Fibroblast of skin of right quadriceps (primary cell): Measurements from ENCODE around the gene PTCRA.
A peak's percentile ranks its signal among the peaks of the same experiment; 100 is the strongest.
"Not testable (repeated sequence)": the region's sequence is repeated elsewhere in the genome, so short reads cannot be mapped to it uniquely, and the experiment has no call there.

ENCODE experiments used
- DNase-seq: peaks from one replicate; pipeline ENCODE4 v3.0.0-alpha.2; 2013

Gene PTCRA, protein sequence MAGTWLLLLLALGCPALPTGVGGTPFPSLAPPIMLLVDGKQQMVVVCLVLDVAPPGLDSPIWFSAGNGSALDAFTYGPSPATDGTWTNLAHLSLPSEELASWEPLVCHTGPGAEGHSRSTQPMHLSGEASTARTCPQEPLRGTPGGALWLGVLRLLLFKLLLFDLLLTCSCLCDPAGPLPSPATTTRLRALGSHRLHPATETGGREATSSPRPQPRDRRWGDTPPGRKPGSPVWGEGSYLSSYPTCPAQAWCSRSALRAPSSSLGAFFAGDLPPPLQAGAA

DNA sequence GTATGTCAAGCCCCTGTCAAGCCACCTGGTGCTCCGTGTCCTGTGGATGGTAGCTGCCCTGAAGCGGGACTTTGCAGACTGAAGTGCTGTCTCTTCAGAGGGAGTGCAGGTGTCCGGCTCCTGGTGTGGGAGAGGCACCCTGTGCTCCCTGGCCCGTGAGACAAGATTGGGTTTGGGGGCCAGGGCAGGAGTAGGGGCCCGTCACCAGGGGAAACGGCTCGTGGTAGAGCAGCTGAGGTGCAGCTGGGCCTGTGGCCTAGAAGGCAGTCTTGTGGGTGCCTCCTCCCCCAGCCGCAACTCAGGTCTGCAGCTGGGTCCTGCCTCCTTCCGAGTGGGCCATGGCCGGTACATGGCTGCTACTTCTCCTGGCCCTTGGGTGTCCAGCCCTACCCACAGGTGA lies at the start of gene PTCRA:
TSS of gene PTCRA (plus strand) at position 322 of the 400 bp plus-strand sequence. CDS start at position 339, 17 bp downstream.
- DNase-seq = no peak

DNA sequence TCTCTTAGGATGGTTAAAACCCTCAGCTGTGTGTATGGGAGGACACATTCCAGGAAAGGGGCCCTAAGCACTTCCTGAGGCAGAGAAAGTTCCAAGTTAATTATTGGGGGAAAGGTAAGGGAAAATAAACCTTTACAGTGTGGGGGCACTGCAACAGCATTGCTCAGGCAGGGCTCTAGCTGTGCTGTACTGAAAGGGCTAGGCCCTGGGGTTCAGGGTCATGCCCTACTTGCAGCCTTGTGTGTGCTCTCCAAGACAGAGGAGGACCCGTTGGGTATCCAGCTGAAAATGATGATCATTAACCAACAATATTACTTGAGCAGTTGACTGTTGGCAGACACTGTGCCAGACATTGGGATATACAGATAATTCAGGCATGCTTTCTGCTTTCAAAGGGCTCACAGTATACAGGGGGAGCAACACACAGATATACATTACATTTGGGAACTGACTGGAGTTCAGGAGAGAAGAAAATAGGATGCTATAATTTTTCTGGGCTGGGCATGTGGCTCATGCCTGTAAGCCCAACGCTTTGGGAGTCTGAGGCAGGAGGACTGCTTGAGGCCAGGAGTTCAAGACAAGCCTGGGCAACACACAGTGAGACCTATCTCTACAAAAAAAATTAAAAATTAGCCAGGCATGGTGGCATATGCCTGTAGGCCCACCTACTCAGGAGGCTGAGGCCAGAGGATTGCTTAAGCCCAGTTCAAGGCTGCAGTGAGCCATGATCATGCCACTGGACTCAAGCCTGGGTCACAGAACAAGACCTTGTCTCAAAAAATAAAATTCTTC lies 45.5 kb upstream of the PTCRA start:
- DNase-seq = no peak

DNA sequence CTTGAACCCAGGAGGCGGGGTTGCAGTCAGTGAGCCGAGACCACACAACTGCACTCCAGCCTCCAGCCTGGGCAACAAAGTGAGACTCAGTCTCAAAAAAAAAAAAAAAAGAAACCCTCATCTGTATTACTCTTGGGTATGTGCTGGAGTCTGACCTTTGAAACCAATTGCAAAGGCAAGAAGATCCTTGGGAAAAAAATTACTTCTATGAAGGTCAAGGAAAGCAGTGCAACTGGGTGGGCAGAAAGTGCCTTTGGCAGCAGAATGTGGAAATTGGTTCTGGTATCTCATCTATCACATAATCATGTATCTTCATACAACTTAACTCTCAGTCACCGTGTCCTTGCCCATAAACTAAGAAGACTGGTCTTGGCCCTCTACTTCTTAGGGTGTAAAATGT lies 44.1 kb upstream of the PTCRA start:
- no peak for DNase-seq

DNA sequence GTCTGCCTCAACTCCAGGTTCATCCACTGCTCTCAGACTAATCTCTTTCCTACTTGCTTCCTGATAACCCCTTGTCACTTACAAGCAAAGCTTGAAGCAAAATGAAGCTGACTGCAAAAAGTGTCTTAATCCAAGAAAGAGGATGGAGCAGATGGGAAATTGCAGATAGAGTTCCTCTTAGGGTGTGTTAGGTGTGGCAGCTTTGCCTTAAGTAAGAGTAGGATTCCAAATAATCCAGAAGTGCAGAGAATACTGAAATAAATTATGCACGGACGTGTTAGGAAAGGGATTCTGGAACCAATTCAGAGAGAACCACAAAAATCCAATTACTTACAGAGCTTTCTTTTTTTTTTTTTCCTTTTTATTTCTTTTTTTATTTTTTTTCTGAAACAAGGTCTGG lies 42.5 kb upstream of the PTCRA start:
- peak; percentile 17 for DNase-seq

DNA sequence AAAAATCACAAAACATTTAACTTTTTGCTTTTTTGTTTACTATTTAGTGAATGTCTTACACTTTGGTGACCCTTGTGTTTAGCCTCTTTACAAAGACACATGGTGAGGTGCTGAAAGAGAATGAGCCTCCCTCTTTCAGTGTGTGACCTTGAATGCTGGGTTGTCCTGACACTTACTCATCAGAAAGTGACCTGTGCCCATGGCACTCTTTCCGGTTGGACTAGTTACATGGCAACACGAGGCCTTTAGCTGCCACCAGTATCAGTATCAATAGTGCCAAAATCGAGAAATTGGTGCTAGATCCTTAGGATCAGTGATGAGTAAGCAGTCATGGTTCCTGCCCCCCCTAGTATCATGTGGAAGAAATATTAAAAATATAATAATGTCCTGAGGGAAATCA lies 38.2 kb upstream of the PTCRA start:
- no peak for DNase-seq

DNA sequence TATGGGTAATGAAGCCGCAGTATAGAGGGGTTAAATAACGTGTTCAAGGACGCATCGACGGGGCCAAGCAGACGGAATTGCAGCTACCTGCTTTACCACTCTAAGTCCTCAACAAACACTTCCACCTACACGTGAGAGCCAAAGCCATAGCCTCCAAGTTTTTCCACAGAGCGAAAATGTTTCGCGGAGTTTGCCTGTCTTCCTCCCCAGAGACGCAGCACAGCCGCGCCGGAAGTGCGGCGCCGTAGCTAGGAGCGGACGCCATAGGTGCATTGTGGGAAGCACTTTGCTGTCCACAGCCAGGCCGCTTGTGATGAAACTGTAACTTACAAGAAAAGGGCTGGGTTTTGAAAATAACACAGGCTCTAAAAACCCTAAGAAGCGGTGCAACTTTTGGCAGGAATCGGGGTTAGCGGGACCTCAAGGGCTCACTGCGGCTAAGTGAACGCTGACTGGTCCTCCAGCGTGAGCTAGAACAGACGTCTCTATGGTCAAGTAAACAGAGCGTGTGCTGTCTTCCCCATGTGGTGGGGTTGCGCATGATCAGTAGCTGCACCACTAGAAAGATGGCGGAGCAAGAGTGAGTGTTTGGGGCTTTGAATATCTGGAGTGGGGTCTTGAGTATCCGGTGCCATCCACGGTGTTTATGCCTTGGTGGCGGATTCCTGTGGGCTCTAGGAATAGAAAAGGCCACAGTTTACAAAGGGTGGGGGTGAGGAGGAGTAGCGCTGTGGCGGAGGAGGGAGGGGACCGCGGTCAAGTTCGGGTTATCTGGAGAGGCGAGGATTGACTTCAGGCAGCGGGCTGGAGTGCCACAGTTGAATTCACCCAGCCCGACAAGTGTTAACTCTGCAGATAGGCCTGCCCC lies 36.2 kb upstream of the PTCRA start, which contains the start of gene RPL7L1:
TSS of gene RPL7L1 (plus strand) at position 245 of the 868 bp plus-strand sequence. CDS start at position 540, 295 bp downstream.
- peak; percentile 89 for DNase-seq

DNA sequence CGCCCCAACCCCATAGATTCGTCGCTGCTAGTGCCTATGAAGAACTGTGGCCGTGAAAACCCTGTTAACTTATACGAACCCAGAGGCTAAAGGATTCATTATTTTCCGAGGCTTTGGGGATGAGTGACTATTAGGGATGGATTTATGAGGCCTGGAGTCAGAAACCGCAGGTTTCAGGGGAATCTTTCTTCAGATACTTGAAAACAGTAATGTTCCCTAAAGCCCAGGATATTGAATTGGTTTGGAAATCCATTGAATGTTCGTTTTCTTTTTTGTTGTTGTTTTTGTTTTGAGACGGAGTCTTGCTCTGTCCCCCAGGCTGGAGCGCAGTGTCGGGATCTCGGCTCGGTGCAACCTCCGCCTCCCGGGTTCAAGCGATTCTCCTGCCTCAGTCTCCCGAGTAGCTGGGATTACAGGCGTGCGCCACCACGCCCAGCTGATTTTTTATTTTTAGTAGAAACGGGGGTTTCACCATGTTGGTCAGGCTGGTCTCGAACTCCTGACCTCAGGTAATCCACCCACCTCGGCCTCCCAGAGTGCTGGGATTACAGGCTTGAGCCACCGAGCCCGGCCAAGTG lies 35.5 kb upstream of the PTCRA start:
- DNase-seq = not testable (repeated sequence)

DNA sequence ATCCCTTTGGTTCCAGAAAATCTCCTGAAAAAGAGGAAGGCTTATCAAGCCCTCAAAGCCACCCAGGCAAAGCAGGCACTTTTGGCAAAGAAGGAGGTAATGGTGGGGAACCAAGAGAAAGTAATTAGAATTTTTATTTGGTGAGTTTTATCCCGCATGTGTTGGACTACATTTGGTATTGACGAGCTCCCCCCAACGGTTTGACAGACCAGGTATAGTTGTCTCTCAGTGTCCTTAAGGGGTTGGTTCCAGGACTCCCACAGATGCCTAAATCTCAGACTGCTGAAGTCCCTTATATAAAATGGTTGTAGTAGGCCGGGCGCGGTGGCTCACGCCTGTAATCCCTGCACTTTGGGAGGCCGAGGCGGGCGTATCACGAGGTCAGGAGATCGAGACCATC lies 35.0 kb upstream of the PTCRA start:
- not testable (repeated sequence) for DNase-seq

DNA sequence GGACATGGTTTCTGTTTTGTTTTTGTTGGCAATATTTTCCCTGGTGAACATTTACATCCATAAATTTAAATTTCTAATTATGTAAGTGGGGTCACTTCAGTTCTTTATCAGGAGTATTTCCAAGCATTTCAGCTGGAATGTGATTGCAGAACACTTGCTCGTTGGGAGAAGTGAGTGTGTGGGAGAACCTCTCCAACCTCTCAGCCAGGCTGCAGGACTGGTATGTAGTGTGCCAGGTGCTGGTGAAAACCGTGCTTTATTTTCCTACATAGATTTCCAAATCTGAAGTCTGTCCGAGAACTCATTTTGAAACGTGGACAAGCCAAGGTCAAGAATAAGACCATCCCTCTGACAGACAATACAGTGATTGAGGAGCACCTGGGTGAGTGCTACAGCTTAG lies 30.2 kb upstream of the PTCRA start:
- DNase-seq = no peak

DNA sequence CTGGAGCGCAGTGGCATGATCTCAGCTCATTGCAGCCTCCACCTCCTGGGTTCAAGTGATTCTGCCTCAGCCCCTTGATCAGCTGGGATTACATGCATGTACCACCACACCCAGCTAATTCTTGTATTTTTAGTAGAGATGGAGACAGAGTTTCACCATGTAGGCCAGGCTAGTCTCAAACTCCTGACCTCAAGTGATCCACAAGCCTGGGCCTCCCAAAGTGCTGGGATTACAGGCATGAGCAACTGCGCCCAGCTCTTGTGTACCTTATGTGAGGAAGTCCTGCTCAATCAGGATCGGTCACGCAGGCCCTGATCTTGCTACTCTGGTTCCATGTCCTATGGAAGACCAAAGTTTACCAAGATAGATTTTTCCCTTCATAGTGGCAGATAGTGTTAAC lies 27.7 kb upstream of the PTCRA start:
- not testable (repeated sequence) for DNase-seq

DNA sequence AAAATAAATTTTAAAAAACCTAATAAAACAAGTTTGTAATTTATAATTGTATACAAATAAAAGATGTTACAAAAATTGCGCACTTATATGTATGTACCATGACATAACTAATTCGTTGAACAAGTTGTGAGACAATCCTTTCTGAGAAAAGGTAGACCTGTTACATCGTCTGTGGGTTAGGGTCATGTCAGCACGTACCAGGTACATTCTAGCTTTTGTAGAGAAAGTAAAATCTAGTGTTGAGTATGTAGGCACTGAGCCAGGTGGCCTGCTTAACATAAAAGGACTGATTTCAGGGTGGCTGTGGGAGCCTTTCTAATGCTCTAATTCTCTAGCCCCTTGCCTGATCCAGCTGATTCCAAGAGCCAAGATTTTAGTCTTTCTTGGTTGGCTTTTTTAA lies 26.0 kb upstream of the PTCRA start:
- DNase-seq = no peak

DNA sequence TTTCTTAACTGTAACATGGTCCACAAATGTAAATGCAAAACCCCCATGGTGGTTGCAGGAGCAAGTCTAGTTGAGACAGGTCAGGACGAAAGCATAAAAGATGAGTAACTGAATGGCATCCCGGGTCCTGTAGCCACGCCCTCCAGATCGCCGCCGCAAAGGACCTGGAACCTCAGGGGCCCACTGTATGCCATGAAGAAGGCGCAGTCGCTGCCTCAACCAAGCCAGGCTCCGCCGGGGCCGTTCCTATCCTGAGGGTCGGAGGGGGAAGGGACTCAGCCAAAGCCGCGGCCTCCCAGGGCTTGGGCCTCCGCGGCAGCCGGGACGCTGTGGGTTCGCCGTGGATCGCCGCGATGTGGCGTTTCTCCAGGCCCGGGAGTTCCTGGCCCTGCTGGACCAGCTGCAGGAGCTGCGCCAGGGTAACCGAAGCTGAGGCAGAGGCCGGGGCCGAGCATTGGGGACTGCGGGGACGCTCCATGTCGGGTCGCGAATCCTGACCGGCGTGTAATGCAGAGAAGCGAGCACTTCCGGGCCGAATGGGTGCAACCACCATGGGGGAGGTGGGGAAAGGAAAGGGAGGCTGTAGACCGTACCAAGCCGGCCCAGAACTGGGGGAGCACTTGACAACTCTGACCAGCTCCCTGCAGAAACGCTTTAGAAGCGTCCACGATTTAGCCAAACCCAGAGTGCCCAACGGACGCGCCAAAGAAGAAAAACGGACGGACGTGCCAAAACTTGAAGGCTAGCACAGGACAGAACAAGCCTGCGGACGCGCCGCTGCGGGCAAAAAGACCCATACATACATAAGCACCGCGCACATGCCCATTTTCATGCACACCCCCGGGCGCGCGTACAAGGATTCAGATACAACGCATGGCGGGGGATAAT lies 25.3 kb upstream of the PTCRA start:
- DNase-seq = peak; percentile 98

DNA sequence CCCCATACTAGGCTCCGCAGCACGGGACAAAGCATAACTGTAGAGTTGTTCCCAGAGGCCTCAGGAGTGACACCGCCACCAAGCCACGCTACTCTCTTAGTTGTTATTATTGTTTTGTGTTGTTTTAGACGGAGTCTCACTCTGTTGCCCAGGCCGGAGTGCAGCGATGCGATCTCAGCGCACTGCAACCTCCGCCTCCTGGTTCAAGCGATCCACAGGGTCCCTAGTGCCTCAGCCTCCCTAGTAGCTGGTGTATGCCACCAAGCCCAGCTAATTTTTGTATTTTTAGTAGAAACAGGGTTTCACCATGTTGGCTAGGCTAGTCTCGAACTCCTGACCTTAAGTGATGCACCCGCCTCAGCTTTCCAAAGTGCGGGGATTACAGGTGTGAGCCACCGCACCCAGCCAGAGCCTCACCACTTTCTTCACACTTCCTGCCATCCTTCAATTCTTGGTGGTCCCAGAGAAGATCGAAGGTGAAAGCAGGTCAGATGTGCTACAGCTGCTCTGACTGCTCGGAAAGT lies 24.6 kb upstream of the PTCRA start:
- DNase-seq = no peak

DNA sequence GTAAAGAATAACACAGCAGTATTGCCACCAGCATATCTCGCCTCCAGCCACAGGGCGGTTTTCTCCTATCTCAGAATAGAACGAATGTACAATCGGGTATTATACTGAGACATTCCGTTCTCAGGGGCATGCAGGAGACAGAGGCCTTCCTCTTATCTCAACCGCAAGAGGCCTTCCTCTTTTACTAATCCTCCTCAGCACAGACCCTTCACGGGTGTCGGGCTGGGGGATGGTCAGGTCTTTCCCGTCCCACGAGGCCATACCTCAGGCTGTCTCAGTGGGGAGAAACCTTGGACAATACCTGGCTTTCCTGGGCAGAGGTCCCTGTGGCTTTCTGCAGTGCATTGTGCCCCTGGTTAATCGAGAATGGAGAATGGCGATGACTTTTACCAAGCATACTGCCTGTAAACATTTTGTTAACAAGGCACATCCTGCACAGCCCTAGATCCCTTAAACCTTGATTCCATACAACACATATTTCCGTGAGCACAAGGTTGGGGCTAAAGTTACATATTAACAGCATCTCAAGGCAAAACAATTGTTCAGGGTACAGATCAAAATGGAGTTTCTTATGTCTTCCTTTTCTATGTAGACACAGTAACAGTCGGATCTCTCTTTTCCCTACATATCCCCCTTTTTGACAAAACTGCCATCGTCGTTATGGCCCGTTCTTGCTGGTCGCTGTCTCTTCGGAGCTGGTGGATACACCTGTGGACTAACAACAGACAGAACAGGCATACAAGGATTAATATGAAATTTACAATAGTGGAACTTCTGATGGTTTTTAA lies 21.6 kb upstream of the PTCRA start:
- not testable (repeated sequence) for DNase-seq

DNA sequence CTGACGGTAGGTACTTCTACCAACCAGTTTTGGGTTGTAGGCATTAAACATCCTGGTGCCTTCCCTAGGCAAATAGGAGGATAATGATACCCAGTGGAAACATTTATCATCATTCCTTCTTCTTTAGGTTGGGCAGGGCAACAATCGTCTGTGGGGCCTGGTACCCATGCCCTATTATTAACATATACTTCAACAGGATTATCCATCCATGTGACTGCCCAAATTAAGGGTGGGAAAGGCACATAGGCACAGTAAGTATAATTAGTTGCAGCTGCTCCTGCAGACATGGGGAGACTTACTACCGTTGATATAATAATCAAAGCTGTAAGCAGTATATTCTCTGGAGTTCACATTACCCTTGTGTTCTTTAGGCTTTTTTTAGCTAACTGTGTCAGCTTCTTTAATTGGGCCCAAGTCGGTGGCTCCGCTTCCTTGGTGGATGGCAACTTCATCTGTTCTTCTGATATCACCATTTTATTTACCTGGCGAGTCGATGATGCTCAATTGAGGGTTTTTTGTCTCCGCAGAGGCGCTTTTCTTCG lies 19.6 kb upstream of the PTCRA start:
- DNase-seq = no peak

DNA sequence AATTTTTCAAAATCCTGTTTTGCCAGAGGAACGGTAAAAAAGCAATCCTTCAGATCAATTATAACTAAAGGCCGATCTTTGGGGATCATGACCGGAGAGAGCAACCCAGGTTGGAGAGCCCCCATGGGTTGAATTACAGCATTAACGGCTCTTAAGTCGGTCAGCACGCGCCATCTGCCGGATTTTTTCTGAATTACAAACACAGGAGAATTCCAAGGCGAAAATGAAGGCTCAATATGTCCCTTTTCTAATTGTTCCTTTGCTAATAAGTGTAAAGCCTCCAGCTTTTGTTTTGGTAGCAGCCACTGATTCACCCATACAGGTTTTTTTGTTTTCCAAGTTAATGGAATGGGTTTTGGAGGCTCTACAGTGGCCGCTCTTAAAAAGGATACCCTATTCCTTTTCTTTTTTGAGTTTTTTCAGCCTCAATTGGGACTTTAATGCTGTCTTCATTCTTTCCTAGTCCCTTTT lies 16.9 kb upstream of the PTCRA start:
- peak; percentile 63 for DNase-seq

DNA sequence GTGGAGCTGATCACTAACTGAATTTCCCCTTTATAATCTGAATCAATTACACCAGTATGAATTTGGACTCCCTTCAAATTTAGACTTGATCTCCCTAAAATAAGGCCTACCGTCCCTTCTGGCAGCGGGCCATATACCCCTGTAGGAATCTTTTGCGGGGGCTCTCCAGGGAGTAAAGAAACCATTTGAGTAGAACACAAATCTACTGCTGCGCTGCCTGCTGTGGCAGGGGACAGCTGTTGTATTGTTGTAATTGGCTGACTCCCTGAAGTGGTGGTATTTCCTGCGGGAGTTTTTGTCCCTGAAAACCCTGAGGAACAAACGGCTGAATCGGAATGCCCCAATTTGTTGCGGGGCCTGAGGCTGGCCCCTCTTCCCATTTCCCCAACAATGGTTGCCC lies 16.0 kb upstream of the PTCRA start:
- no peak for DNase-seq

DNA sequence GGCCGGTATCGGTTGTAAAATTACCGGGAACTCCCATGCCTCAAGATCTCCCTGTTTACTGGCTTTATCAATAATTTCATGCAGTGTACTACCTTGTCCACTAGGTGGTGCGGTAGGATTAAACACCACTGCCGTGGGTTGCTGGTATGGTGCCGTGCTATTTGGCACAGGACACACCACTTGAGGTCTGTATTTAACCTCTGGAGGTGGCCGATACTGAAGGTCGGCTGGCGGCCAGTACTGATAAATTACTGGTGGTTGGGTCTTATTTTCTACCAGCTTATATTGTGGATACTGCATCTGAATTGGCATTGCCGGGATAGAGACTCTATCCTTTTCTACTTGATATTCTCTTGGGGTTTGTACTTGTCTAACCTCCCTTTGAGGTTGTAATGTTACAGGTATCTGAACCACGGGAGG lies 14.3 kb upstream of the PTCRA start:
- DNase-seq = peak; percentile 78

DNA sequence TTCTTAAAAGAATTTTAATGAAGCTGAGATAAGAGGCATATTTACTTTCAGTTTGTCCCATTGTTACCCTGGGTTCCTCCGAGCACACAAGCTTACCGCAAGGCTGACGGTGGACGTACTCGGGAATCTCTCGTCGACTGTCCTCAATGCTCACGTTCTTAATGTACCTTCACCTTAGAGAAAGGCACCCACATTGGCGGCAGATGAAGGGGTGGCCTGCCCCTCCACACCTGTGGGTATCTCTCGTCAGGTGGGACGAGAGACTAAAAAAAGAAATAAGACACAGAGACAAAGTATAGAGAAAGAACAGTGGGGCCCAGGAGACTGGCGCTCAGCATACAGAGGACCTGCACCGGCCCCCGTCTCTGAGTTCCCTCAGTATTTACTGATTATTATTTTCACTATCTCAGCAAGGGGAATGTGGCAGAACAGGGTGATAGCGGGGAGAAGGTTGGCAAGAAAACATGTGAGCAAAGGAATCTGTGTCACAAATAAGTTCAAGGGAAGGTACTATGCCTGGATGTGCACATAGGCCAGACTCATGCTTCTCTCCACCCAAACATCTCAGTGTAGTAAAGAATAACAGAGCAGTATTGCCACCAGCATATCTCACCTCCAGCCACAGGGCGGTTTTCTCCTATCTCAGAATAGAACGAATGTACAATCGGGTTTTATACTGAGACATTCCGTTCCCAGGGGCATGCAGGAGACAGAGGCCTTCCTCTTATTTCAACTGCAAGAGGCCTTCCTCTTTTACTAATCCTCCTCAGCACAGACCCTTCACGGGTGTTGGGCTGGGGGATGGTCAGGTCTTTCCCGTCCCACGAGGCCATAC lies 13.2 kb upstream of the PTCRA start:
- not testable (repeated sequence) for DNase-seq
